ENCODE results near the gene CELF4. TPM values are rescaled to one million over a fixed set of nuclear protein-coding genes. Genes with fewer than 3 reads are reported as not detected.

CELF4 gene
- total and polyA plus RNA-seq, 2 of the 4 experiments (the other 2 are of a cell fraction), result not detected

GRCh38 chr18:37284260-37284659 lies 281.3 kb downstream of the CELF4 start:
- no peak for ATAC-seq (ENCODE audit: low read depth)
- H2AK9ac ChIP-seq (replicated peaks; ENCODE audit: low read depth, low read length, poor library complexity), result no peak overlapping the region
- ChIA-PET CTCF (no interaction called here), POLR2A (ENCODE audit: unreplicated experiment) (no interaction called here)
- no peak overlapping the region for H3K4me2 ChIP-seq (ENCODE audit: low read depth, low read length)
- no peaks in the 10 kb centered on the region for H3K36me3 ChIP-seq (ENCODE audit: control insufficient read depth, insufficient read depth, low read length)
- no TSS peak for BruUV-seq (replicated peaks)
- H3K4me3 ChIP-seq (ENCODE audit: insufficient read depth, low read depth, low read length), result no peak overlapping the region
- no peak overlapping the region for H2BK120ac ChIP-seq (ENCODE audit: low read depth, low read length)
- H4K20me1 ChIP-seq (ENCODE audit: insufficient read depth, low read length), result no peaks in the 10 kb centered on the region; the same call in 1 of the 2 replicates
- DNase-seq, result no peak
- no peak overlapping the region for H2BK15ac ChIP-seq (ENCODE audit: low read depth, low read length)
- no peak overlapping the region for H3K9ac ChIP-seq (ENCODE audit: low read depth, low read length)
- in situ Hi-C loops (cut with MboI; ENCODE audit: low sequenced_read_pairs) (no loop called here), dilution Hi-C loops (cut with HindIII; ENCODE audit: low sequenced_read_pairs, unreplicated experiment) (no loop called here), intact Hi-C loops (cut with micrococcal nuclease) (no loop called here)
- no peak overlapping the region for H4K91ac ChIP-seq (ENCODE audit: insufficient read depth, low read depth, low read length)
- no peak overlapping the region for H3K18ac ChIP-seq (ENCODE audit: low read depth, low read length)
- no peak overlapping the region for H3K4ac ChIP-seq (ENCODE audit: low read depth, low read length)
- no peak overlapping the region for H4K5ac ChIP-seq (ENCODE audit: low read depth, low read length)
- no peak overlapping the region for H2BK20ac ChIP-seq (ENCODE audit: low read depth, low read length)
- no peaks in the 10 kb centered on the region for H3K9me3 ChIP-seq (ENCODE audit: control insufficient read depth, insufficient read depth, low read length)
- H3K79me1 ChIP-seq (ENCODE audit: low read depth in 1 of 2, low read length in 2 of 2), result no peaks in the 10 kb centered on the region
- H3K14ac ChIP-seq (replicated peaks; ENCODE audit: low read depth, low read length), result no peak overlapping the region
- no peaks in the 10 kb centered on the region for H3K4me1 ChIP-seq (ENCODE audit: control insufficient read depth, insufficient read depth, low read length)
- WGBS, 2 experiments (ENCODE audit: extremely low coverage in 2 of 2, insufficient read length in 1 of 2), result 74% methylated on average over 7 of the region's 7 CpGs; no CpG with 5 or more reads in 1 of the 2 experiments
- no peak overlapping the region for H2AFZ ChIP-seq (replicated peaks; ENCODE audit: low read length, poor library complexity)
- H3K56ac ChIP-seq (ENCODE audit: extremely low read depth, insufficient read depth, low read length), result no peak overlapping the region
- H3K9me1 ChIP-seq (ENCODE audit: insufficient read depth, low read length), result no peaks in the 10 kb centered on the region
- H4K8ac ChIP-seq (ENCODE audit: low read depth in 2 of 2, low read length in 2 of 2), result no peak overlapping the region
- peak overlapping the region; percentile 74 for H2BK5ac ChIP-seq (ENCODE audit: low read depth, low read length, poor library complexity, severe bottlenecking)
- H2AK5ac ChIP-seq (ENCODE audit: low read depth, low read length), result no peak overlapping the region
- no peak overlapping the region for H3K27ac ChIP-seq (ENCODE audit: insufficient read depth, low read length)
- H3K23ac ChIP-seq (ENCODE audit: low read depth, low read length), result no peak overlapping the region
- TF ChIP-seq USF2 (IDR thresholded peaks at IDR 0.05; ENCODE audit: low read depth, low read length) (no peak), RFX5 (IDR thresholded peaks at IDR 0.05; ENCODE audit: low read depth, low read length) (no peak), NFE2L2 (IDR thresholded peaks at IDR 0.05; ENCODE audit: low read depth, low read length) (no peak), MAZ (IDR thresholded peaks at IDR 0.05; ENCODE audit: borderline replicate concordance, low read depth, low read length) (no peak), ELK1 (IDR thresholded peaks at IDR 0.05; ENCODE audit: borderline replicate concordance, low read depth, low read length) (no peak), CEBPB (IDR thresholded peaks at IDR 0.05; ENCODE audit: low read depth, low read length) (no peak), RCOR1 (IDR thresholded peaks at IDR 0.05; ENCODE audit: insufficient replicate concordance, low read length) (no peak), SMC3 (IDR thresholded peaks at IDR 0.05; ENCODE audit: low read depth, low read length) (no peak), MAFK (IDR thresholded peaks at IDR 0.05; ENCODE audit: low read depth, low read length) (no peak)
- H3K27me3 ChIP-seq (ENCODE audit: control insufficient read depth, insufficient read depth, low read length), result peaks cover 2% of the 10 kb centered on the region
